SKM-1 treated with dmso at 0.1 percent for 144 hours (cell line): ENCODE measurements around the gene TCF7L2.

Source experiments
- DNase-seq: peaks from one replicate; lab custom pipeline; 2025; ENCODE audit not compliant: unreplicated experiment; lab: John Stamatoyannopoulos, UW

Gene TCF7L2

GRCh38 chr10:113020838-113021237 lies 70.8 kb downstream of the TCF7L2 start:
- DNase-seq, result no peak

GRCh38 chr10:113021268-113022040 lies 71.4 kb downstream of the TCF7L2 start:
- no peak for DNase-seq

GRCh38 chr10:113022265-113022664 lies 72.2 kb downstream of the TCF7L2 start:
- no peak for DNase-seq

- no peak for DNase-seq
These were observed 73.0 kb downstream of the TCF7L2 start for GRCh38 chr10:113023017-113023416.

- no peak for DNase-seq
These were observed 74.9 kb downstream of the TCF7L2 start for GRCh38 chr10:113024930-113025329.

- no peak for DNase-seq
These were observed 75.4 kb downstream of the TCF7L2 start for GRCh38 chr10:113025487-113025886.

GRCh38 chr10:113026679-113027078 lies 76.6 kb downstream of the TCF7L2 start:
- no peak for DNase-seq

- no peak for DNase-seq
These were observed 77.2 kb downstream of the TCF7L2 start for GRCh38 chr10:113027230-113027573.

GRCh38 chr10:113027574-113028455 lies 77.8 kb downstream of the TCF7L2 start:
- DNase-seq, result peak; percentile 32

- DNase-seq, result no peak
These were observed 78.7 kb downstream of the TCF7L2 start for GRCh38 chr10:113028456-113029440.

GRCh38 chr10:113030453-113030852 lies 80.4 kb downstream of the TCF7L2 start:
- DNase-seq, result no peak

- no peak for DNase-seq
These were observed 81.1 kb downstream of the TCF7L2 start for GRCh38 chr10:113031147-113031546.

- no peak for DNase-seq
These were observed 83.9 kb downstream of the TCF7L2 start for GRCh38 chr10:113033991-113034390.

- DNase-seq, result no peak
These were observed 85.8 kb downstream of the TCF7L2 start for GRCh38 chr10:113035732-113036312.

GRCh38 chr10:113036619-113037018 lies 86.6 kb downstream of the TCF7L2 start:
- DNase-seq, result no peak

GRCh38 chr10:113037218-113037617 lies 87.2 kb downstream of the TCF7L2 start:
- DNase-seq, result no peak

GRCh38 chr10:113038183-113038582 lies 88.1 kb downstream of the TCF7L2 start:
- no peak for DNase-seq

- no peak for DNase-seq
These were observed 88.9 kb downstream of the TCF7L2 start for GRCh38 chr10:113038985-113039384.

GRCh38 chr10:113041324-113041723 lies 91.3 kb downstream of the TCF7L2 start:
- no peak for DNase-seq

GRCh38 chr10:113041841-113042750 lies 92.0 kb downstream of the TCF7L2 start:
- DNase-seq, result no peak
